ENCODE measurements around the gene TRABD.

Gene TRABD

DNA sequence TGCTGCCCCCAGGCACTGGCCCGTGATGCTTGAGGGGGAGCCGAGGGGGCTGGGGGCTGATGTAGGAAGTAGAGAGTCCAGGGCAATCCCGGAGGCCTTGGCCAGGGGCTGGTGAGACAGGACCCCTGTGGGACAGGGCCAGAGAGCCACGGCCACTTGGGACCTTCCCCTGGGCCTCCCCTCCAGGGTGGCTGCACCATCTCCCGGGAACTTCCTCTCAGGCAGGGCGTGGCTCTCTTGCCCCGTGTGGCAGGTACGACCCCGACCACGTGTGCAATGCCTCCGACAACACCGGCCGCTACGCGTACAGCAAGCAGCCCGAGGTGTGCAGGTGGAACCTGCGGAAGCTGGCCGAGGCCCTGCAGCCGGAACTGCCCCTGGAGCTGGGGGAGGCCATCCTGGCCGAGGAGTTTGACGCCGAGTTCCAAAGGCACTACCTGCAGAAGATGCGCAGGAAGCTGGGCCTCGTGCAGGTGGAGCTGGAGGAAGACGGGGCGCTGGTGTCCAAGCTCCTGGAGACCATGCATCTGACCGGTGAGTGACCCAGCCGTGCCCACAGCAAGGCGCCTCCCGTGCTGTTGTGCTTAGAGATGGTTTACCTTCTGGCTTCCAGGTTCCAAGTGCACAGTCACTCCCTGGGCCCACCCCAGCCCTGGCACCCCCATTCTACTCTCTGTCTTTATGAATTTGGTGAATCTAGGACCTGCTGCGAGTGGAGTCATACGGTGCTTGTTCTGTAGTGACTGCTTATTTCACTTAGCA lies 24.8 kb downstream of the TRABD start:
- TF ChIP-seq, protein P1, sequence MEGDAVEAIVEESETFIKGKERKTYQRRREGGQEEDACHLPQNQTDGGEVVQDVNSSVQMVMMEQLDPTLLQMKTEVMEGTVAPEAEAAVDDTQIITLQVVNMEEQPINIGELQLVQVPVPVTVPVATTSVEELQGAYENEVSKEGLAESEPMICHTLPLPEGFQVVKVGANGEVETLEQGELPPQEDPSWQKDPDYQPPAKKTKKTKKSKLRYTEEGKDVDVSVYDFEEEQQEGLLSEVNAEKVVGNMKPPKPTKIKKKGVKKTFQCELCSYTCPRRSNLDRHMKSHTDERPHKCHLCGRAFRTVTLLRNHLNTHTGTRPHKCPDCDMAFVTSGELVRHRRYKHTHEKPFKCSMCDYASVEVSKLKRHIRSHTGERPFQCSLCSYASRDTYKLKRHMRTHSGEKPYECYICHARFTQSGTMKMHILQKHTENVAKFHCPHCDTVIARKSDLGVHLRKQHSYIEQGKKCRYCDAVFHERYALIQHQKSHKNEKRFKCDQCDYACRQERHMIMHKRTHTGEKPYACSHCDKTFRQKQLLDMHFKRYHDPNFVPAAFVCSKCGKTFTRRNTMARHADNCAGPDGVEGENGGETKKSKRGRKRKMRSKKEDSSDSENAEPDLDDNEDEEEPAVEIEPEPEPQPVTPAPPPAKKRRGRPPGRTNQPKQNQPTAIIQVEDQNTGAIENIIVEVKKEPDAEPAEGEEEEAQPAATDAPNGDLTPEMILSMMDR (IDR thresholded peaks at IDR 0.05; ENCODE audit: low read depth, low read length), result no peak

GRCh38 chr22:50211147-50211546 lies 25.4 kb downstream of the TRABD start:
- TF ChIP-seq, protein P1 (IDR thresholded peaks at IDR 0.05; ENCODE audit: low read depth, low read length), result no peak
- DNase-seq (ENCODE audit: extremely low read depth, low read depth), result no peak

More for the DNA sequence above, 24.8 kb downstream of the TRABD start:
- DNase-seq (ENCODE audit: extremely low read depth, low read depth), result no peak

GRCh38 chr22:50213263-50213662 lies 27.6 kb downstream of the TRABD start:
- no peak for DNase-seq (ENCODE audit: extremely low read depth, low read depth)
- TF ChIP-seq, protein P1 (IDR thresholded peaks at IDR 0.05; ENCODE audit: low read depth, low read length), result no peak

- TF ChIP-seq, protein P1 (IDR thresholded peaks at IDR 0.05; ENCODE audit: low read depth, low read length), result no peak
- no peak for DNase-seq (ENCODE audit: extremely low read depth, low read depth)
Measured at GRCh38 chr22:50215297-50216054, 29.8 kb downstream of the TRABD start.

- TF ChIP-seq, protein P1 (IDR thresholded peaks at IDR 0.05; ENCODE audit: low read depth, low read length), result no peak
- no peak for DNase-seq (ENCODE audit: extremely low read depth, low read depth)
Measured at GRCh38 chr22:50216055-50216683, 30.5 kb downstream of the TRABD start.

DNA sequence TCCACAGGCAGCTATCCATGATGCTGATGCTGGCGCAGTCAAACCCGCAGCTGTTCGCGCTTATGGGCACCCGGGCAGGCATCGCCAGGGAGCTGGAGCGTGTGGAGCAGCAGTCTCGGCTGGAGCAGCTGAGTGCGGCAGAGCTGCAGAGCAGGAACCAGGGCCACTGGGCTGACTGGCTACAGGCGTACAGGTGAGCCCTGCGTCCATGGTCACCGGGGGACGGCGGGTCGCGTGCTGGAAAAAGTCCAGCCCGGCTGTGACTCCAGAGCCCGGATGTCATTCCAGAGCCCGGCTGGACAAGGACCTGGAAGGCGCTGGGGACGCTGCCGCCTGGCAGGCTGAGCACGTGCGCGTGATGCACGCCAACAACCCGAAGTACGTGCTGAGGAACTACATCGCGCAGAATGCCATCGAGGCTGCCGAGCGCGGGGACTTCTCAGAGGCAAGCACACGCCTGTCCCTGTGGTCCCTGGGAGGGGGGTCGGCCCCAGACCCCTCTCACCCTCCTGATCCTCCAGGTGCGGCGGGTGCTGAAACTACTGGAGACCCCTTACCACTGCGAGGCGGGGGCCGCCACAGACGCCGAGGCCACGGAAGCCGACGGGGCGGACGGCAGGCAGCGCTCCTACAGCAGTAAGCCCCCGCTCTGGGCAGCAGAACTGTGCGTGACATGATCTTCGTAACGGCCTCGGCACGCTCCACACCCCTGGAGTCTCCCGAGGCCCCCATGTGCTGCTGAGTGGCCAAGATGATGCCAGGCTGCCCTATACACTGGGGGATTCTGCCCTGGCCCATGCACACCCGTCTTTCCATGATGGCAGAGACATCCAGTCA lies 31.2 kb downstream of the TRABD start:
- DNase-seq (ENCODE audit: extremely low read depth, low read depth), result no peak
- TF ChIP-seq, protein P1 (IDR thresholded peaks at IDR 0.05; ENCODE audit: low read depth, low read length), result no peak
